HG02678 (cell line): ENCODE measurements around the gene PCAT6.
A peak's percentile ranks its signal among the peaks of the same experiment; 100 is the strongest.
"Not testable (repeated sequence)": the region's sequence is repeated elsewhere in the genome, so short reads cannot be mapped to it uniquely, and the experiment has no call there.

Experiments used
- ATAC-seq: cut with Tn5 transposase; IDR thresholded peaks from one replicate; pipeline ENCODE4 v1.9.1; 2021; ENCODE audit warnings: mild to moderate bottlenecking, moderate library complexity; ENCODE audit not compliant: unreplicated experiment

Gene PCAT6

DNA sequence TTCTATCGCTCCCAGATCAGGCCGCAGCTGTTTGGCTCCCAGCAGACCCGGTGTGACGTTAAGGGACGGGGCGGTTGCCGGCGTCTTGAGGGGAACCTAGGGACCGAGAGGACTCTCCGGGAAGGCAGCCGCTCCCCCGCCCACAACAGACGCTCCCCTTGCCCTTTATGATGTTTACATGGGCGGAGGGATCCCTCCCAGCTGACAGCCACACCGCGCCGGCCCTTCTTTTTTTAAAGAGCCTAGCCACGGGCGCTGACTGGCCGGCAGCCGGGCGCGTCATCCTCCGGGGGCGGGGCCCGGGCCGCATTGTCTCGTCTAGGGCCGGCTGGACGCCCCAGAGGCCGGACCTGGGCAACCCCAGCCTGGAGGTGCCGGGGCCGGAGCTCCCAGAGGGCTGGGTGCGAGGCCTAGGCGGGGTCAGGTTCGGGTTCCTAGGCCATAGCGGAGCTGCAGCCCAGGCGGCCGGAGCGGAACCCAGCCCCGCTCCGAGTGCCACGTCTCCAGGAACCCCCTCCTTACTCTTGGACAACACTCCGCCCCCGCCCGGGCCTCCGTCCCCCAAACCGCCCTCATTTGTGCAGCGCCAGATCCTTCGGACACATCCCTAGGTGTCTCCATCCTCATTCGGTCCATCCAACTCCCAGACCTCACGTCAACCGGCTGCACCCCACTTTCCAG, at the start of gene PCAT6:
PCAT6 (plus strand) TSS at position 340 of the 681 bp plus-strand sequence.
- ATAC-seq, result peak; percentile 75

DNA sequence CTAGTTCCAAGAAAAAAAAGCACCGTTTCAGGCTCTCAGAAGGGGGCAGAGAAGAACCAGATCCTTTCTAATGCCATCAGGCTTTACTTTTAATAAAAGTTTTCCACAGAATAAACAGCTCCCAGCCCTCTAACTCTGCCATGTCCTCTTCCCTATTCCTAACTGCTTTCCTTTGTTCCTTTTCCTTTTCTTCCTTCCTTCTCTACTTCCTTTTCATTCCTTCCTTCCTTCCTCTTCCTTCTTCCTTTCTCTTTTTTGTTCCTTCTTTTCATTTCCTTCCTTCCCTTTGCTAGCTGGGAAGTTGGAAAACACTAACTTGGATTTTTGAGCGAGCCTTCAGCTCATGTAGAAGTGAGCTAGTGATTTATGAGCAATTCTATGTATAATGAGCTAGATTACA, 48.7 kb upstream of the PCAT6 start:
- no peak for ATAC-seq

DNA sequence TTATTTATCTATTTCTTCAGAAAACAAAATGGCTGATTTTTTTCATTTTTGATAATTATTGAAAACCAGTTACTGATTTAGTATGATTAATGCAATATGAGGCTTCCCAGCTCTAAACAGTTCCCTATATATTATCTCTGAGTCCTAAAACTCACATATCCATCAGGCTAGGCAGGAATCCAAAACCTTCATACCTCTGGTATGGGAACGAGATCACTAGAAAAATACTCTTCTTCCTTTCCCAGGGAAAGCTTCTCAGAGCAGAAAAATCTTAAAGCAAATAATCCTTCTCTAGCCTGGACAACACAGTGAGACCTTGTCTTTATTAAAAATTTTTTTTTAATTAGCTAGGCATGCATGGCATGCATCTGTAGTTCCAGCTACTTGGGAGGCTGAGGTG, 45.0 kb upstream of the PCAT6 start:
- ATAC-seq, result no peak

DNA sequence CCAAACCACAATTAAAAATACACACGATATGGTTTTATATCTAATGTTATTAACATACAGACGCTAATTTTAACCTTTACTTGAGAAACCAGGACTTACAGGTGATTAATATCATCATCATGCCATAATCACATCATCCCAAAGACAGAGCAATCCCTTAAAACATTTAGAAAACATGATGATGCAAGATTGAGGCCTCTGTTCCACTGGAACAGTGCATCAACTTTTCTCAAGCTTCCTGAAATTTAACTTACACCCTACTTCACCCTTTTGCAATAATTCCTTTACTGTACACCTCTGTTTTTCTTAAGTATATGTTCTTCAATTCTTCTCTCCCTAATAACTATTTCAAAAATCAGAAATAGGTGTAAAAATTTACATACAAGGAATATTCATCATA, 40.6 kb upstream of the PCAT6 start:
- no peak for ATAC-seq

DNA sequence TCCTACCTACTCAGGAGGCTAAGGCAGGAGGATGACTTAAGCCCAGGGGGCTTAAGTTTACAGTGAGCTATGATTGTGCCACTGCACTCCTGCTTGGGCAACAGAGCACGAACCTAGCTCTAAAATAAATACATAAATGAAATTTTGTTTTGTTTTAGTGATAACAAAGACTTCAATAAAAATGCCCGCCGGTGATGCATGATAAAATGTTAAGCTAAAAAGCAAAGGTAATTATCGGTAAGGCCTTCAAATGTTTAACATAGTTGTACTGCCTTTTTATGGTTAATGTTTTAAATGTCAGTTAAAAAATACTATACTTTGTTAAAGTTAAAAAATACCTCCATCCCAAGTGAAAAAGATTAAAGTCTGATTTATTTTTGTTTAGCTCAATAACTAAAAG, 29.6 kb upstream of the PCAT6 start:
- ATAC-seq, result no peak

DNA sequence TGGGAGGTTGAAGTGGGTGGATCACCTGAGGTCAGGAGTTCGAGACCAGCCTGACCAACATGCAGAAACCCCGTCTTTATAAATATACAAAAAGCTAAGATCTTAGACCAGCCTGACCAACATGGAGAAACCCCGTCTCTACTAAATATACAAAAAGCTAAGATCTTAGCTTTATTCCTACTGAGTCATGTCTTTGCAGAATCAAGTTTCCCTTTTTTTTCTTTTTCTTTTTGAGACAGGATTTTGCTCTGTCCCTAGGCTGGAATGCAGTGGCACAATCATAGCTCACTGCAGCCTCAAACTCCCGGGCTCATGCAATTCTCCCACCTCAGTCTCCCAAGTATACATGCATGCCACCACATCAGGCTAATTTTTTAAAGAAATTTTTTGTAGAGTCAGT, 23.9 kb upstream of the PCAT6 start:
- no peak for ATAC-seq

DNA sequence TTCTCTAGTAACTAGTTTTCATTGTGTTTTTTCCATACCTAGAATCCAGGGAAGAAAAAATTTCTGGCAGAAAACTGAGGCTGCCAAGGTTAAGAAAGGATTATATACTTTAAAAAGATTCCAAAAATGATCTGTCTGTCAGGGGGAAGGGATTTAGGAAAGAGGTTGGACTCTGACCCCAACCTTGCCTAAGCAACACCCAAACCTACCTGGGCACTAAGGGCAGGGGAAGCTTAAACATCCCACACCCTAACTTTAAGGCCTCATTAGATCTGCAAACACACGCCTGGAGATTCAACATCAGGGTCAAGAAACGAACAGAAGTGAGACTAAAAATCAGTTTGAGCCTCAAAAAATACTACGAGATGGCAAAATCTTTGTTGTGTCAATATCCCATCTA, 22.0 kb upstream of the PCAT6 start:
- ATAC-seq, result no peak

DNA sequence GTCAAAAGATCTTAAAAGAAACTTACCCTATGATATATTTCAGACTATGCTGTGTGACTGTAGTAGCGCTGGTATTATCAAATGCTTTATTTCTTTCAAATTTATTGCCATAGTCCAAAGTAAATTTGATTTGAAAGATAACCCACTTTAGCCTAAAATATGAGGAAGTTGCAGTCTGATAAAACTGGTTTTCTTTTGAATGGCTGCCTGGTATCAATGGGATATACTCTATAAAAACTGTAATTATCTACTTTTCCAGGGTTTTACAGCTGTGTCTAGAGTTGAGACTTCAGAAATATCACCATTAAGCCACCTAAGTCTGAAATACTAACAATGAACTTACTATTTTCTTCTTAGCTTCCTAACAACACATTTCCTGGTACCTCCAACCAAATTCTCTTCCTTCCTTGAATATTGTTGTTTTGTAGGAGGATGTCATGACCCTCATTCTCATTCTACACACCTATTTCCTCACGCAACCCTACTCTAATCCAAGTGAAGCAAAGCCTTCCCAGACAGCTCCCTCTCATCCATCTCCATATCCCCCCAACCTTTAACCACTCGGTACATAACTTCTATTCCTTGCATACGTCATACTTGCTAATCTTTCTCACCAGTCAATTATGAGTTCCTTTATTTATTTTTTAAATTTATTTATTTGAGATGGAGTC, 19.5 kb upstream of the PCAT6 start:
- no peak for ATAC-seq

DNA sequence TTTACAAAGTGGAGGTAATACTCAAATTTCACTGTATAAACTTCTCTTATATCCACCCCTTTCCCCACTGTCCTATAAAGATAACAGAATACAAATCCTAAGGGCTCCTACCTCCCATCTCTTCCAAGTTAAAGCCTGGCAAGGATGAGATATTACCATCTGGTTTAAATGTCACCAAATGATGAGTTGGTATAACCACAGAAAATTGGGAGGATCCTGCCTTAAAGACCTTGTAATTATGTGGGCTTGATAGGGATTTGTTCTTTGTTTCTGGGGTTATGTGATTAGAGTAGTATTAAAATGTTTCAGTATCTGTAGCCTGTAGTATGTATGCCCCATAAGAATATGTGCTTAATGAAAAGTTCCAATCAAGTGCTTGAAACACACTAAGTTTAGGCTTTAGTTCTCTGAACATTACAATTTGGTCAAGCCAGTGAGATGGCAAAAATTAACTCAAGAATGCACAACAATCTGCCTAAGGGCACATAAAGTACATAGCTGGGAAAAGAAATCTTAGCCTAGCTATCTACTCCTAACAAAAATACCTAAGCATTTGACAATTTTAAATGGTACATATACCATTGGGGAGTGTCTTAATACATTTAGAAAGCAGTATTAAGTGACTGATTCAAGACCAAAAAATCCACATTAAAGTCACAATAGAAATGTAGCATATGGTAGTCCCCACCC, 16.6 kb upstream of the PCAT6 start:
- ATAC-seq, result no peak

DNA sequence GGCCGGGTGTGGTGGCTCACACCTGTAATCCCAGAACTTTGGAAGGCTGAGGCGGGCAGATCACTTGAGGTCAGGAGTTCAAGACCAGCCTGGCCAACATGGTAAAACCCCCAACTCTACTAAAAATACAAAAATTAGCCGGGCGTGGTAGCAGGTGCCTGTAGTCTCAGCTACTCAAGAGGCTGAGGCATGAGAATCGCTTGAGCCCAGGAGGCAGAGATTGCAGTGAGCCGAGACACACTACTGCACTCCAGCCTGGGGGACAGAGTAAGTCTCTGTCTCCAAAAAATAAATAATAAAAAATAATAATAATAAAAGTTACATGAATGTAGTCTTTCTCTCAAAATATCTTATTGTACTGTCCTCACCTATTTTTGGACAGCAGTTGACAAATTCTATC, 15.8 kb upstream of the PCAT6 start:
- ATAC-seq, result not testable (repeated sequence)

DNA sequence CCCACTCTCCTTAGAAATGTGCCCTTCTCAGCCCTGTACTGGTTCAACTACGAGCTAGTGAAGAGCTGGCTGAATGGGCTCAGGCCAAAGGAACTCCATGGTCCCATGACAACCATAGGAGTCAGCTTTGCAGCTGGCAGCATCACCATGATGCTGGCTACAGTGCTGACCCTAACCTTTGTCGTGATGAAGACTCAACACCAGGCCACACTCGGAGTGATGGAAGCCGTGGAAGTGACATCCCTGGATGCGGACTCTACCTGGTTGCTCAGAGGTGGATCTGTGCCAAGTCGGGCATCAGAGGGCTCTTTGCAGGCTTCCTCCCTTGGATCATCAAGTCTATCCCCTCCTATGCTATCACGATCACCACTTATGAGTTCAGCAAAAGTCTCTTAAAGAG, 14.1 kb upstream of the PCAT6 start:
- no peak for ATAC-seq

DNA sequence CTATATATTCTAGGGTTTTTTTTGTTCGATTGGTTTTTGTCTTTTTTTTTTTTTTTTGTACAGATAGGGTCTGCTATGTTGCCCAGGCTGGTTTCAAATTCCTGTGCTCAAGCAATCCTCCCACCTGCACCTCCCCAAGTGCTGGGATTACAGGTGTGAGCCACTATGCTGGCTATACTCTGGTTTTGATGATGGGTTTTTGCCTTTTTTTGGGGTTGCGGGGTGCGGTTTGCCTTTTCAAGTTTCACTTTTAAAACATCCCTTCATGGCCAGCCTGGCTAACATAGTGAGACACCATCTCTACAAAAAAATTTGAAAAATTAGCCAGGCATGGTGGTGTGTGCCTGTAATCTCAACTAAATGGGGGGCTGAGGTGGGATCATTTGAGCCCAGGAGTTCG, 12.5 kb upstream of the PCAT6 start:
- ATAC-seq, result no peak

DNA sequence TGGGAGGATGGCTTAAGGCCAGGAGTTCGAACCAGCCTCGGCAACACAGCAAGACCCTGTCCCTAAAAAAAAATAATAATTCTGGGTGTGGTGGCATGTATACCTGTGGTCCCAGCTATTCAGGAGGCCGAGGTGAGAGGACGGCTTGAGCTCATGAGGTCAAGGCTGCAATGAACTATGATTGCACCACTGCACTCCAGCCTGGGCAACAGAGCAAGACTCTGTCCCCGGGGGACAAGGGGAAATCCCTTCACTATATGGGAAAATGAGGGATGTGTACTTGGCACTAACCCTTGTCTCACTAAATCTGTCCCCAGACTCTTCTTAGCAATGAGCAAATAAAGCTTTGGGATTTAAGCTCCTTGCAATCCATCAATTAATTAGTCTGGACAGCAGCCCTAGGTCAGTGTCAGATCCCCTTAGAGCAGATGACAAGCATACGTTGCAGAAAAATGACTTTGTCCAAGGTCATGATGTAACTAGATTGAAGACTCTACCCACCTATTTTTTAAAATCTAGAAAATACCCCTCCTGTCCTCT, 11.9 kb upstream of the PCAT6 start:
- ATAC-seq, result no peak

DNA sequence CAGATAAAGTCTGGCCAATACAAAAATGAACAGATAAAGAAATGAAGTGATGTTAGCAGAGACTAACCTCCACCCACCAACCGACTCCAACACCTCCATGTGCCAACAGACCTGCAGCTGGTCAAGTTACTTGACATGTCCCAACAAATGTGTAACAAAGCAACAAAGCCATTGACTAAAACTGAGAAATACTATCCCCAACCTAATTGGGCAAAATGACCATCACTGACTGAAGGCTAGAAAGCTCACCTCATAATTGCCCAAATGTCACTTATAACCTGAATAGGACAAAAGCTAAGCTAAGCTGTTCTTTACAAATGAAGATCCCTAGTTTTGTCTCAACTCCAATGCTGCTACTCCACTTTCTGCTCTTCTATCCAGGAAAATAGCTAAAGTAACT, 10.0 kb upstream of the PCAT6 start:
- ATAC-seq, result no peak

DNA sequence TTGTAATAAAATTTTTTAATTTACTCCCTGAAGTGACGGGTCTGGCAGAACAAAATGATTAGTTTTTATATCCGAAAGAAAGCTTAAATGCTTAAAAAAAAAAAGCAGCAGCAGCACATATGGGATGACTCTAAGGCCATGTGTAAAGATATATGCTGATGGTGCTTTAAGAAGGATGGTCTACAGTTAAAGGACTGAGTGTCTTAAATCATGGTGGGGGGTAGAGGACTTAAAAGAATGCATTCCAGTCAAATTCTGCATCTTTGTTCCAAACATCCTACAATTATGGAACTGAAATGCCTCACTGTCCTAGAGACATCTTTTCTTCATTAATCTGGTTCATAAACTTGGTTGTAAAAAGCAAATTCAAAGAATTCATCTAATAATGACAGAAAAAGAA, 9.6 kb upstream of the PCAT6 start:
- no peak for ATAC-seq

DNA sequence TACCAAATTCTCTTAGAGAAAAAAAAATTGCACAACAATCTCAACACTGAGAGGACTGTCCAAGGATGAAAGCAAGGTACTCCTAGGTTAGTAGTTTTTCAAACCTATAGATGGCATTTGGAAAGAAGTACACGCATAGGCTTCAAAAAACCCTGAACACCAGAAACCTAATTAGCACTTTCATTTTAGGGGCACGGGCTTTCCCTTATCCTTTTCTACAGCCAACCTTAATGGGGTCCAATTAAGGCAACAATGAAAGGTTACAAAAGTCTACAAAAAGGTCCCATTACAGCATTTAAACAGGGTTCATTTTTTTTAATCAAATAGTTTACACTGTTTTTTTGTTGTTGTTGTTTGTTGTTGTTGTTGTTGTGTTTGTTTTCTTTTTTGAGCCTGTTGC, 8.7 kb upstream of the PCAT6 start:
- ATAC-seq, result no peak

DNA sequence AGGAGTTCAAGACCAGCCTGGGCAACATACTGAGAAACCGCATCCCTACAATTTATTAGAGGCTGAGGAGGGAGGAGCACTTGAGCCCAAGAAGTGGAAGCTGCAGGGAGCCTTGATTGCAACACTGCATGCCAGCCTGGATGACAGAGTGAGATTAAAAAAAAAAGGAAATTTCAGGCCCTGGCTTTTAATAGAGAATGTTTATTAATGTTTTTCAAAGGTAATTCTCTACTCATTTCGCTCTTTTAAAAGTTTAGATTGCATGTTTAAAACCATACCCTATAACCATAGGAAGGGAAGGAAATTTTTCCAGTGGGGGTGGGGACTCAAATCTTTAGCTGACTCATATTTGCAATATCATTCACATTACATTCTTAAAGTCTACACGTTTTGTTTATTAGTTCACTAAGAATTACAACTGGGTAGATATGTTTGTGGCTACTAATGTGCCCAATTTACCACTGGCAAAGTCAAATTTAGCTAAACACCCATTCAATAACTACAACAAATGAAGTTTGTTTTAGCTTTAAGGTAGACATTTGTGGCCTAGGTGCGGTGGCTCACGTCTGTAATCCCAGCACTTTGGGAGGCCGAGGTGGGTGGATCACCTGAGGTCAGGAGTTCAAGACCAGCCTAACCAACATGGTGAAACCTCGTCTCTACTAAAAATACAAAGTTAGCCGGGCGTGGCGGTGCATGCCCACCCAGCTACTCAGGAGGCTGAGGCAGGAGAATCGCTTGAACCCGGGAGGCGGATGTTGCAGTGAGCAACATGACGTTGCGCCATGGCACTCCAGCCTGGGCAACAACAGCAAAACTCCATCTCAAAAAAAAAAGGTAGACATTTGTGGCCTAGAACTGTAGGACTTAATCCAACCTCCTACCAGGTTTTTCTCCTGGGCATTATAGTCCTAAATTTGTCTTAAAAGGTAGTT, 7.5 kb upstream of the PCAT6 start:
- no peak for ATAC-seq

DNA sequence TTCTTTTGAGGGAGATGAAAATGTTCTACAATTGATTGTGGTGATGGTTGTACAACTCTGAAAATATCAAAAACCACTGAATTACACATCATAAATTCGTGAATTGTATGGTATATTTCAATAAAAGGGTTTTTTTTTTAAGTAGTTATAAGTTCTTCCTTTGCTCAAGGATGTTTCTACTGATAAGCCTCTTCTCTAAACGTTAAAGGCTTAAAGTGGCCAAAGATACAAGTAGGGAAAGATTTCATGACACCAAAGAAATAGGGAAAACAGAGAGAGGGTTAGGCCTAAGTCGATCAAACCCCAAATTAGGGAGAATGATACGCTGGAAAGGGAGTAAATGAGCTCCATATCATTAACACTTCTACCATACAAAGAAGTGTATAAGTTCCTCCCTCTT, 6.6 kb upstream of the PCAT6 start:
- ATAC-seq, result no peak

DNA sequence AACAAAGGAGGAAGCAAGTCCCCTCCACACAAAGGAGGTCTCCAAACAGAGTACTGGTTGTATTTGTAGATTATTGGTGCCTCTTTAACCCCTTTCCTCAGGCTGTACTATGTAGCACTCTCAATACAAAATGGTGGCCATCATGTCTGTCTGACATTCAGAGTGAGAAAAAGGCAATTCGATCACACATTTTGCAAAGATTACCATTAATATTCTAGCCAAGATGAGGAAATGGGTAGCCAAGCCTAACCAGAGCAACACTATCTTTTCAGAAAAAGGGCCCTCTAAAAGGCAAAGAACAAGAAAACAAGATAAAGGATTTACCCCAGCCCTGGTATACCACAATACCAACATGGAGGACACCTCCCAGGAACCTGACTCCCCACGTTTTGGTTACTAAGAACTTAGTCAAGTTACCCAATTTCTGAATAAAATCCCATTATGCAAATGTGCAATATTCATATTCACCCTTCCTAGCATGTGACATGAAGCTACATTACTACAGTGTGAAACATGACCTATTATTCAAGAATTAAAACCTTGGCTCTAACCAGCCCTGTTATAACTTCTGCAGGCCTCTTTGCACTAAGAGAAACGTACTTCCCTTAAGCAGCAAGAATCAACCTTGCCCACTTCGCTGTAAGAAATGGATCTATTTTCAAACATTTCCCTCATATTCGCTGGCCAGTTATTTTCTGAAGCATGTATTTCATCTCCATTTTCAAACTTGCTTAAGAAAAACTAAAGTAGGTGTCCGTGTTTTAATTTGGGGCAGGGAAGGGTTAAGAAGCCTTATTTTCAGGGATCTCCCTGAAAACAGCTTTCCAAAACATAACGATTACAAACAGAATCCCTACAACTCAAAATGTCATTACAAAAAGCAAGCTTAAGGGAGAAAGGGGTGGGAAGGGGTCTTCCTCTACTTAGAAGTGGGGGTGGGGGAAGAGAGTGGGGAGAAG, 4.6 kb upstream of the PCAT6 start:
- no peak for ATAC-seq
